A673 (cell line): ENCODE results near the gene GNAS-AS1. TPM values are rescaled to one million over a fixed set of nuclear protein-coding genes. Genes with fewer than 3 reads are reported as not detected.

Experiments used
- BruUV-seq: library from RNA; stranded (reverse); fragments of 400-500 nt; replicated peaks from 2 replicates; lab custom pipeline; 2021; lab: Mats Ljungman, UMichigan
- CTCF ChIA-PET: fragments of 300-600 bp; sonication (Branson Sonifier 250); formaldehyde crosslinking; loops from one replicate; lab custom pipeline; 2022; ENCODE audit warnings: antibody characterized with exemption; lab: Charles Lee
- POLR2A ChIA-PET: fragments of 300-600 bp; sonication (Branson Sonifier 250); formaldehyde crosslinking; loops from one replicate; lab custom pipeline; 2022; ENCODE audit warnings: antibody characterized with exemption; ENCODE audit not compliant: low non-redundant PET; lab: Charles Lee
- DNase-seq: peaks from one replicate; pipeline ENCODE4 v3.0.0-alpha.2; 2015; ENCODE audit warnings: low spot score
- H3K27ac ChIP-seq: fragments of 200-600 bp; sonication (generic); 2 replicates; pipeline ENCODE4 v1.5.1; 2016; ENCODE audit warnings: mixed run types, low read depth, mild to moderate bottlenecking, mixed read lengths, antibody characterized with exemption, low read length; ENCODE audit not compliant: poor library complexity, severe bottlenecking
- H3K27me3 ChIP-seq: fragments of 200-600 bp; sonication (generic); replicated peaks from 2 replicates; pipeline ENCODE4 v1.6.1; 2017; ENCODE audit warnings: mixed run types, low read depth, mild to moderate bottlenecking, mixed read lengths, antibody characterized with exemption, low read length; ENCODE audit not compliant: insufficient read depth, poor library complexity
- H3K36me3 ChIP-seq: fragments of 200-600 bp; sonication (generic); 2 replicates; pipeline ENCODE4 v1.6.1; 2016; ENCODE audit warnings: mixed run types, mild to moderate bottlenecking, mixed read lengths, antibody characterized with exemption, low read length; ENCODE audit not compliant: insufficient read depth, poor library complexity, severe bottlenecking
- H3K4me1 ChIP-seq: fragments of 200-600 bp; sonication (generic); 2 replicates; pipeline ENCODE4 v1.6.1; 2017; ENCODE audit warnings: mixed run types, mild to moderate bottlenecking, mixed read lengths, antibody characterized with exemption, low read length; ENCODE audit not compliant: insufficient read depth, poor library complexity, severe bottlenecking
- H3K4me3 ChIP-seq: fragments of 200-600 bp; sonication (generic); 2 replicates; pipeline ENCODE4 v1.5.1; 2016; ENCODE audit warnings: low read depth, mixed run types, mild to moderate bottlenecking, mixed read lengths, low read length; ENCODE audit not compliant: poor library complexity, severe bottlenecking
- H3K9me3 ChIP-seq: fragments of 200-600 bp; sonication (generic); 2 replicates; pipeline ENCODE4 v1.6.1; 2016; ENCODE audit warnings: mixed run types, low read depth, mild to moderate bottlenecking, mixed read lengths, antibody characterized with exemption, low read length; ENCODE audit not compliant: poor library complexity, severe bottlenecking
- EZH2 ChIP-seq: fragments of 200-600 bp; sonication (generic); IDR thresholded peaks from 2 replicates; pipeline ENCODE4 v1.6.1; 2017; ENCODE audit warnings: borderline replicate concordance, low read depth, mild to moderate bottlenecking, mixed read lengths, antibody characterized with exemption, low read length; ENCODE audit not compliant: poor library complexity, severe bottlenecking
- intact Hi-C: fragments of 100-400 bp; cut with micrococcal nuclease; formaldehyde crosslinking; loops from one replicate; pipeline ENCODE4 v1.10.0; 2022; ENCODE audit not compliant: unreplicated experiment
- total RNA-seq: library from RNA; stranded (reverse); gene quantifications from 2 replicates; pipeline ENCODE4 v1.2.3, GENCODE V29; 2021
- TF ChIP-seq, protein P1 (sequence below): fragments of 300-800, 200-600 bp; sonication (generic); conservative IDR thresholded peaks from 2 replicates; pipeline ENCODE4 v1.5.1; 2017; ENCODE audit warnings: low read depth, mild to moderate bottlenecking, antibody characterized with exemption, low read length, moderate library complexity, mixed read lengths

GNAS-AS1 gene
- total RNA-seq, 1 experiment from 2014 or later = 6.7 TPM

DNA sequence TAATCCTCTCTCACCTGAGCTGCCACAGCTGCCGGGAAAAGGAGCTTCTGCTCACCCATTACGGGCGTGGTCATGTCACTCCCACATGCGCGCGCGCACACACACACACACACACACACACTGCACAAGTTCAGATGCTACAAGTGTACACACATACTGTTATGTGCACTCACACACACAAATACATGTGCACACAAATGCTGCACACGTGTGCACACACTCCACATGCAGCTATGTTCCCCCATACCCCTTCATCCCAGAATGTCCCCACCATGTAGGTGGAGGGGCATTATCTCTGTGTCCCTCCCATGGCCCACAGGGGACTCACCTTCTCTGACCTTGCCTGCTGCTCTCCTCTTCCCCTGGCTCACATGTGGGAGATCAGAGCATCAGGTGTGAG is 37.3 kb downstream of the GNAS-AS1 start:
- H3K27me3 ChIP-seq = no peaks in the 10 kb centered on the region
- no peak for TF ChIP-seq EZH2
- TF ChIP-seq, protein P1, sequence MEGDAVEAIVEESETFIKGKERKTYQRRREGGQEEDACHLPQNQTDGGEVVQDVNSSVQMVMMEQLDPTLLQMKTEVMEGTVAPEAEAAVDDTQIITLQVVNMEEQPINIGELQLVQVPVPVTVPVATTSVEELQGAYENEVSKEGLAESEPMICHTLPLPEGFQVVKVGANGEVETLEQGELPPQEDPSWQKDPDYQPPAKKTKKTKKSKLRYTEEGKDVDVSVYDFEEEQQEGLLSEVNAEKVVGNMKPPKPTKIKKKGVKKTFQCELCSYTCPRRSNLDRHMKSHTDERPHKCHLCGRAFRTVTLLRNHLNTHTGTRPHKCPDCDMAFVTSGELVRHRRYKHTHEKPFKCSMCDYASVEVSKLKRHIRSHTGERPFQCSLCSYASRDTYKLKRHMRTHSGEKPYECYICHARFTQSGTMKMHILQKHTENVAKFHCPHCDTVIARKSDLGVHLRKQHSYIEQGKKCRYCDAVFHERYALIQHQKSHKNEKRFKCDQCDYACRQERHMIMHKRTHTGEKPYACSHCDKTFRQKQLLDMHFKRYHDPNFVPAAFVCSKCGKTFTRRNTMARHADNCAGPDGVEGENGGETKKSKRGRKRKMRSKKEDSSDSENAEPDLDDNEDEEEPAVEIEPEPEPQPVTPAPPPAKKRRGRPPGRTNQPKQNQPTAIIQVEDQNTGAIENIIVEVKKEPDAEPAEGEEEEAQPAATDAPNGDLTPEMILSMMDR = no peak
- H3K4me3 ChIP-seq = no peak overlapping the region
- intact Hi-C loops = no loop called here
- H3K36me3 ChIP-seq = no peaks in the 10 kb centered on the region
- POLR2A ChIA-PET = no interaction called here
- H3K27ac ChIP-seq = no peak overlapping the region
- DNase-seq = no peak
- BruUV-seq = no TSS peak
- CTCF ChIA-PET = no interaction called here
- no peaks in the 10 kb centered on the region for H3K9me3 ChIP-seq
- H3K4me1 ChIP-seq = no peaks in the 10 kb centered on the region

DNA sequence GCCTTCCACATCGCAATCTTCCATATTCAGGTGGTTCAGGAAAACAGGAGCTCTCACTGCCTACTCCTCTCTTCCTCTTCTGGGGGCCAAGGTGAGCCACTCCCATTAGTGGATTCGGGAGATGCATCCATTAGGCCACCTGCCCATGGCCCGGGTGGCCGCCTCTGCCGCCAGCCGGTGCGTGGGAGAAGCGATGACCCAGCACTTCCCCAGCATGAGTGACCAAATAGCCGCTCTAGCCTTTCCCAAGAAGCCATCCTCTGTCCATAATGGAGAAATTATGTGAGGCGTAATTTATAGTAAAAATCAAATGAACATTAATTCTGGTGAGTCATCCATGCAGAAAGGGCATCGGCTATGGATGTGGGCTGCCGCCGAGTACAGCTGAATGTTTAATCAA is 39.4 kb downstream of the GNAS-AS1 start:
- Histone ChIP-seq H3K36me3 (no peaks in the 10 kb centered on the region), H3K9me3 (no peaks in the 10 kb centered on the region), H3K4me3 (no peak overlapping the region), H3K27me3 (no peaks in the 10 kb centered on the region), H3K4me1 (no peaks in the 10 kb centered on the region), H3K27ac (no peak overlapping the region)
- CTCF ChIA-PET = no interaction called here
- DNase-seq = no peak
- POLR2A ChIA-PET = no interaction called here
- BruUV-seq = no TSS peak
- no peak for TF ChIP-seq EZH2
- TF ChIP-seq, protein P1 = no peak
- intact Hi-C loops = no loop called here

DNA sequence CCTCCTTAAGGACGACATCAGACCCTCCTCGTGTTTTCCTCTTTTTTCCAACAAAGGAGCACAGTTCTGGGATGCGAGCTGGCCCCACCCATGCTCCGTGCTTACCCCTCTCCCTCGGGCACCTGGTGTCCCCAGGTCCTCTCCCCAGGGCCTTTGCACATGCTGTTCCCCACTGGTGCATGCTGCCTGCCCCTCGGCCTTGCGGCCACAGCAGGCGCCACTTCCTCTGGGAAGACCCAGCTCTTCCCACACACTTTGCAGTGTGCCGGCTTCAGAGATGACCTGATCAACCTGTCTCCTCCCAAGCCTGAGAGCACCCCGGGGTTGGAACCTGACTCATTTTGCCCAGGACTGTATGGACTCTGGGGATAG is 39.8 kb downstream of the GNAS-AS1 start:
- Histone ChIP-seq H3K27ac (no peak overlapping the region), H3K4me1 (no peaks in the 10 kb centered on the region), H3K27me3 (no peaks in the 10 kb centered on the region), H3K36me3 (no peaks in the 10 kb centered on the region), H3K4me3 (no peak overlapping the region), H3K9me3 (no peaks in the 10 kb centered on the region)
- POLR2A ChIA-PET = no interaction called here
- intact Hi-C loops = no loop called here
- CTCF ChIA-PET = no interaction called here
- no TSS peak for BruUV-seq
- TF ChIP-seq, protein P1 = no peak
- no peak for TF ChIP-seq EZH2
- no peak for DNase-seq
